KMS-11 (cell line): ENCODE data around the gene SH3BGRL2.

Experiments
- H2AFZ ChIP-seq: fragments of 200-600 bp; sonication (generic); 2 replicates; pipeline ENCODE4 v1.6.1; 2016; ENCODE audit warnings: antibody characterized with exemption, mixed run types, low read depth
- H3K27ac ChIP-seq: fragments of 200-600 bp; sonication (generic); 2 replicates; pipeline ENCODE4 v1.6.1; 2016; ENCODE audit warnings: mild to moderate bottlenecking, mixed run types
- H3K27me3 ChIP-seq: fragments of 200-600 bp; sonication (generic); 2 replicates; pipeline ENCODE4 v1.6.1; 2017; ENCODE audit warnings: mild to moderate bottlenecking, low read depth, mixed run types, moderate library complexity; ENCODE audit not compliant: insufficient read depth
- H3K36me3 ChIP-seq: fragments of 200-600 bp; sonication (generic); 2 replicates; pipeline ENCODE4 v1.6.1; 2017; ENCODE audit warnings: mild to moderate bottlenecking, mixed run types; ENCODE audit not compliant: insufficient read depth
- H3K4me1 ChIP-seq: fragments of 200-600 bp; sonication (generic); 2 replicates; pipeline ENCODE4 v1.6.1; 2016; ENCODE audit warnings: mild to moderate bottlenecking, low read depth, mixed run types; ENCODE audit not compliant: poor library complexity, severe bottlenecking
- H3K4me2 ChIP-seq: fragments of 200-600 bp; sonication (generic); 2 replicates; pipeline ENCODE4 v1.7.0; 2016; ENCODE audit warnings: mild to moderate bottlenecking, mixed run types
- H3K4me3 ChIP-seq: fragments of 200-600 bp; sonication (generic); IDR thresholded peaks from 2 replicates; pipeline ENCODE4 v1.6.1; 2017; ENCODE audit warnings: low read depth, low read length, mixed read lengths; ENCODE audit not compliant: insufficient read depth
- H3K79me2 ChIP-seq: fragments of 200-600 bp; sonication (generic); 2 replicates; pipeline ENCODE4 v1.6.1; 2016; ENCODE audit warnings: low read depth, mixed run types; ENCODE audit not compliant: insufficient read depth
- H3K9ac ChIP-seq: fragments of 200-600 bp; sonication (generic); 2 replicates; pipeline ENCODE4 v1.6.1; 2016; ENCODE audit warnings: mild to moderate bottlenecking, mixed run types
- H4K20me1 ChIP-seq: fragments of 200-600 bp; sonication (generic); 2 replicates; pipeline ENCODE4 v1.6.1; 2016; ENCODE audit warnings: mild to moderate bottlenecking, mixed run types; ENCODE audit not compliant: insufficient read depth
- CTCF ChIP-seq: fragments of 200-600 bp; sonication (generic); conservative IDR thresholded peaks from 2 replicates; pipeline ENCODE4 v1.6.1; 2017; ENCODE audit warnings: low read depth, mild to moderate bottlenecking, antibody characterized with exemption, low read length, moderate library complexity, mixed read lengths

SH3BGRL2 gene

GRCh38 chr6:79628466-79629288, 2.5 kb upstream of the SH3BGRL2 start:
- Histone ChIP-seq H3K27ac (no peak overlapping the region), H3K9ac (no peak overlapping the region), H2AFZ (no peak overlapping the region), H3K4me2 (peak overlapping the region; percentile 45), H4K20me1 (no peaks in the 10 kb centered on the region), H3K36me3 (no peaks in the 10 kb centered on the region), H3K27me3 (no peaks in the 10 kb centered on the region), H3K4me3 (no peak overlapping the region), H3K4me1 (peaks cover 62% of the 10 kb centered on the region), H3K79me2 (no peaks in the 10 kb centered on the region)
- TF ChIP-seq CTCF, result no peak

- H3K9ac ChIP-seq, result peak overlapping the region; percentile 53; the same call in 1 of the 2 replicates
- no peaks in the 10 kb centered on the region for H3K27me3 ChIP-seq
- no peak overlapping the region for H3K27ac ChIP-seq
- H4K20me1 ChIP-seq, result no peaks in the 10 kb centered on the region
- no peak for TF ChIP-seq CTCF
- H3K4me1 ChIP-seq, result peaks cover 62% of the 10 kb centered on the region
- no peak overlapping the region for H3K4me3 ChIP-seq
- H3K4me2 ChIP-seq, result peak overlapping the region; percentile 82
- peak overlapping the region; percentile 87; the same call in 1 of the 2 replicates for H2AFZ ChIP-seq
- H3K79me2 ChIP-seq, result no peaks in the 10 kb centered on the region
- H3K36me3 ChIP-seq, result no peaks in the 10 kb centered on the region
Measured at GRCh38 chr6:79630380-79630882, 698 bp upstream of the SH3BGRL2 start.

- Histone ChIP-seq H3K36me3 (no peaks in the 10 kb centered on the region), H3K27me3 (no peaks in the 10 kb centered on the region), H3K79me2 (no peaks in the 10 kb centered on the region), H3K9ac (peak overlapping the region; percentile 53; the same call in 1 of the 2 replicates), H4K20me1 (no peaks in the 10 kb centered on the region), H3K4me1 (peaks cover 57% of the 10 kb centered on the region), H3K4me2 (peak overlapping the region; percentile 82), H3K27ac (no peak overlapping the region), H3K4me3 (no peak overlapping the region), H2AFZ (peak overlapping the region; percentile 87)
- no peak for TF ChIP-seq CTCF
Measured at GRCh38 chr6:79631693-79632172, 604 bp downstream of the SH3BGRL2 start.

- Histone ChIP-seq H3K4me2 (peak overlapping the region; percentile 82), H3K27ac (no peak overlapping the region), H3K9ac (peak overlapping the region; percentile 53; the same call in 1 of the 2 replicates), H3K79me2 (no peaks in the 10 kb centered on the region), H3K27me3 (no peaks in the 10 kb centered on the region), H2AFZ (no peak overlapping the region), H3K4me3 (no peak overlapping the region), H3K36me3 (no peaks in the 10 kb centered on the region), H3K4me1 (peaks cover 48% of the 10 kb centered on the region), H4K20me1 (no peaks in the 10 kb centered on the region)
- TF ChIP-seq CTCF, result no peak
Measured at GRCh38 chr6:79632580-79632979, 1.5 kb downstream of the SH3BGRL2 start.
